ENCODE measurements around the gene USP36. TPM values are rescaled to one million over a fixed set of nuclear protein-coding genes. Genes with fewer than 3 reads are reported as not detected.

USP36 gene
- total RNA-seq, 1 donor from 2014 or later = 59.0 TPM

GRCh38 chr17:78767806-78768205, 72.8 kb downstream of the USP36 start:
- Mint-ChIP-seq H3K27ac (ENCODE audit: unreplicated experiment) (no peak overlapping the region), H3K9me3 (no peaks in the 10 kb centered on the region), H3K27me3 (ENCODE audit: low read depth) (no peaks in the 10 kb centered on the region), H3K4me1 (peaks cover 12% of the 10 kb centered on the region), H3K36me3 (ENCODE audit: low read depth) (no peaks in the 10 kb centered on the region), H3K4me3 (no peak overlapping the region)
- DNase-seq (ENCODE audit: low read depth, low spot score) = no peak
- TF ChIP-seq, protein P1, sequence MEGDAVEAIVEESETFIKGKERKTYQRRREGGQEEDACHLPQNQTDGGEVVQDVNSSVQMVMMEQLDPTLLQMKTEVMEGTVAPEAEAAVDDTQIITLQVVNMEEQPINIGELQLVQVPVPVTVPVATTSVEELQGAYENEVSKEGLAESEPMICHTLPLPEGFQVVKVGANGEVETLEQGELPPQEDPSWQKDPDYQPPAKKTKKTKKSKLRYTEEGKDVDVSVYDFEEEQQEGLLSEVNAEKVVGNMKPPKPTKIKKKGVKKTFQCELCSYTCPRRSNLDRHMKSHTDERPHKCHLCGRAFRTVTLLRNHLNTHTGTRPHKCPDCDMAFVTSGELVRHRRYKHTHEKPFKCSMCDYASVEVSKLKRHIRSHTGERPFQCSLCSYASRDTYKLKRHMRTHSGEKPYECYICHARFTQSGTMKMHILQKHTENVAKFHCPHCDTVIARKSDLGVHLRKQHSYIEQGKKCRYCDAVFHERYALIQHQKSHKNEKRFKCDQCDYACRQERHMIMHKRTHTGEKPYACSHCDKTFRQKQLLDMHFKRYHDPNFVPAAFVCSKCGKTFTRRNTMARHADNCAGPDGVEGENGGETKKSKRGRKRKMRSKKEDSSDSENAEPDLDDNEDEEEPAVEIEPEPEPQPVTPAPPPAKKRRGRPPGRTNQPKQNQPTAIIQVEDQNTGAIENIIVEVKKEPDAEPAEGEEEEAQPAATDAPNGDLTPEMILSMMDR (conservative IDR thresholded peaks at IDR 0.05) = no peak

DNA sequence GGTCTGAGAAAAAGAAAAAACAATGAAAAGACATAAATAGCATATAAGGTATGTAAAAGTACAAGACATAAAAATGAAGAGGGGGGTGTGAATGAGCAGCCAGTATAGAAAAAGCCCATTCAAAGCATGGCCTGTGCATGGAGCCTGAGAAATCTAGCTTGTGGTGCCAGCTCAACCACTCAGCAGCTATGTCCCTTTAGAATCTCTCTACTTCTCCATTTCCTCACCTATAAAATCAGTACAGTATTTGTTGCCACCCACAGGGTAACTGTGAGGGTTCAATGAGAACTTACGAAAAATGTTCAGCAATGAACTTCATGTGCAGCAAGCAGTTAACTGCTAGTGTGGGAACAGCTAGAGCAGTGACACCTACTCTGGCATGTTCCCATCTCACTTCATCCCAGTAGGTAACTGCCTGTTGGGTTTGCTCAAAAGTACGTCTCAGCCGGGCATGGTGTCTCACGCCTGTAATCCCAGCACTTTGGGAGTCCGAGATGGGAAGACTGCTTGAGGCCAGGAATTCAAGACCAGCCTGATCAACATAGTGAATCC, 73.8 kb downstream of the USP36 start:
- Mint-ChIP-seq H3K9me3 (no peaks in the 10 kb centered on the region), H3K27ac (ENCODE audit: unreplicated experiment) (no peak overlapping the region), H3K36me3 (ENCODE audit: low read depth) (no peaks in the 10 kb centered on the region), H3K4me1 (peaks cover 7% of the 10 kb centered on the region), H3K4me3 (no peak overlapping the region), H3K27me3 (ENCODE audit: low read depth) (no peaks in the 10 kb centered on the region)
- DNase-seq (ENCODE audit: low read depth, low spot score) = no peak
- TF ChIP-seq, protein P1 (conservative IDR thresholded peaks at IDR 0.05) = no peak

DNA sequence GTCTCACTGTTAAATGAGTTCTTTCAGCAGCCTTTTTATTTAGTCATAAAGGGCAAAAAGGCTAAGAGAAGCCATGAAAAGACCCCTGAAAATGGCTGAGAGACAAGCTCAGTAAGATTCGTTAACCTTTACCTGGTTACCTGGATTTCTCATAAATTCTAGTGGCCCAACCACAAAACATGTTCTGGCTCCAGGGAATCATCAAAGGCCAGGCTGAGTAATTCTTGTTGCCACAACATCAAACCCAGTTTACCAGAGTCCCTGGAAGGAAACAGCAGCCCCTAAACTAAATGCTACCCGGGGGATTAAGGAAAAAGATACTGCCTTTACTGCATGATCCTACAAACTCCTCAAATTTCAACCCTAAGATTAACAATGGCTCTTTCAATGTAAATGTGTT, 74.4 kb downstream of the USP36 start:
- H3K36me3 Mint-ChIP-seq (ENCODE audit: low read depth) = no peaks in the 10 kb centered on the region
- H3K4me1 Mint-ChIP-seq = peaks cover 7% of the 10 kb centered on the region
- no peaks in the 10 kb centered on the region for H3K9me3 Mint-ChIP-seq
- DNase-seq (ENCODE audit: low read depth, low spot score) = no peak
- H3K4me3 Mint-ChIP-seq = no peak overlapping the region
- H3K27ac Mint-ChIP-seq (ENCODE audit: unreplicated experiment) = no peak overlapping the region
- TF ChIP-seq, protein P1 (conservative IDR thresholded peaks at IDR 0.05) = no peak
- H3K27me3 Mint-ChIP-seq (ENCODE audit: low read depth) = no peaks in the 10 kb centered on the region

GRCh38 chr17:78765821-78766220, 74.8 kb downstream of the USP36 start:
- Mint-ChIP-seq H3K36me3 (ENCODE audit: low read depth) (no peaks in the 10 kb centered on the region), H3K9me3 (no peaks in the 10 kb centered on the region), H3K4me3 (no peak overlapping the region), H3K4me1 (peaks cover 7% of the 10 kb centered on the region), H3K27me3 (ENCODE audit: low read depth) (no peaks in the 10 kb centered on the region), H3K27ac (ENCODE audit: unreplicated experiment) (no peak overlapping the region)
- TF ChIP-seq, protein P1 (conservative IDR thresholded peaks at IDR 0.05) = no peak
- DNase-seq (ENCODE audit: low read depth, low spot score) = no peak

DNA sequence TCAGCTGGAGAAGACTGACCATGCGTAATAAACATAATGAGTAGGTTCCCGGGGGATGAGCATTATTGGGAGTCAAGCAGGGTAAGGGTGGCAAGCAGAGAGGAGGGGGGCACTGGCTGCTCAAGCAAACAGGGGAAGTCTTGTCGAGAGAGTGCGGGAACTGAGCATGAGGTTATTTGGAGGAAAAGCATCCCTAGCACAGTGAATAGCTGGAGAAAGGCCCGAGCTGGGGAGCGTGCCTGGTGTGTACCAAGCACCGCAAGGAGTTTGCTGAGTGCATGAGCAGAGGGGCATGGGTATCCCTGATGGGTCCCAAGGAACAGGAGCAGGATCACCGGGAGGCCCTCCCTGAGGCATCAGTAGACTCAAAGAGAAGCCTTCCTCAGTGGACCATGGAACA, 75.7 kb downstream of the USP36 start:
- Mint-ChIP-seq H3K36me3 (ENCODE audit: low read depth) (no peaks in the 10 kb centered on the region), H3K4me1 (peaks cover 9% of the 10 kb centered on the region), H3K9me3 (no peaks in the 10 kb centered on the region), H3K4me3 (no peak overlapping the region), H3K27me3 (ENCODE audit: low read depth) (no peaks in the 10 kb centered on the region), H3K27ac (ENCODE audit: unreplicated experiment) (peak overlapping the region; percentile 45)
- DNase-seq (ENCODE audit: low read depth, low spot score) = no peak
- TF ChIP-seq, protein P1 (conservative IDR thresholded peaks at IDR 0.05) = no peak
